Lung (tissue), 12 donors: ENCODE data around the gene TACSTD2. TPM values are rescaled to one million over a fixed set of nuclear protein-coding genes. Genes with fewer than 3 reads are reported as not detected.
A peak's percentile ranks its signal among the peaks of the same experiment; 100 is the strongest.

Experiments used
- ATAC-seq: fragments of 200-7000 bp; cut with Tn5 transposase; one replicate; pipeline ENCODE4 v1.9.1; 2020; ENCODE audit warnings: moderate number of reproducible peaks; ENCODE audit not compliant: insufficient read depth, low FRiP score
- DNase-seq, 3 donors: peaks; one replicate each; pipeline ENCODE4 v3.0.0-alpha.2; 2013 to 2017
- H3K27ac ChIP-seq, 2 donors: one replicate each; pipeline ENCODE4 v1.5.1; 2013; ENCODE audit warnings: mild to moderate bottlenecking in 2 of 2, moderate library complexity in 2 of 2, control low read depth in 1 of 2, inconsistent platforms in 1 of 2, low read depth in 1 of 2, low read length in 1 of 2
- H3K27me3 ChIP-seq, 3 donors: one replicate each; pipeline ENCODE4 v1.5.1; 2013; ENCODE audit warnings: low read length in 2 of 3; ENCODE audit not compliant: control insufficient read depth in 3 of 3, insufficient read depth in 3 of 3
- H3K36me3 ChIP-seq, 4 donors: one replicate each; pipeline ENCODE4 v1.5.1; 2013; ENCODE audit warnings: low read length in 4 of 4, mild to moderate bottlenecking in 1 of 4, moderate library complexity in 1 of 4; ENCODE audit not compliant: control insufficient read depth in 4 of 4, insufficient read depth in 4 of 4
- H3K4me1 ChIP-seq, 5 donors: one replicate each; pipeline ENCODE4 v1.5.1; 2013; ENCODE audit warnings: low read length in 5 of 5, mild to moderate bottlenecking in 2 of 5, moderate library complexity in 1 of 5; ENCODE audit not compliant: control insufficient read depth in 5 of 5, insufficient read depth in 5 of 5
- H3K4me3 ChIP-seq: one replicate; pipeline ENCODE4 v1.5.1; 2013; ENCODE audit warnings: mild to moderate bottlenecking, control low read depth, moderate library complexity
- H3K9ac ChIP-seq, 2 donors: one replicate each; pipeline ENCODE4 v1.5.1; 2013; ENCODE audit warnings: low read length in 2 of 2, control low read depth in 1 of 2; ENCODE audit not compliant: insufficient read depth in 1 of 2
- H3K9me3 ChIP-seq, 4 donors: one replicate each; pipeline ENCODE4 v1.5.1; 2013; ENCODE audit warnings: low read length in 3 of 4, mild to moderate bottlenecking in 1 of 4, moderate library complexity in 1 of 4; ENCODE audit not compliant: control insufficient read depth in 4 of 4, insufficient read depth in 3 of 4
- WGBS, 2 donors: extraction: QIAGEN DNeasy Blood & Tissue Kit; methylation state at CpG; one replicate each; pipeline ENCODE4 v1.1.7; 2013; 5-methylcytosine and 5-hydroxymethylcytosine counted together
- polyA plus RNA-seq, 2 donors: library from polyadenylated mRNA; stranded (reverse); fragments of 200-250 nt; gene quantifications; one replicate each; pipeline ENCODE4 v1.2.1, GENCODE V29; 2013
- total RNA-seq, 2 donors: library from RNA; depleted of rRNA in 1 of 2; stranded (reverse); fragments of >200 nt in 1 of 2; gene quantifications; one replicate each; pipeline ENCODE4 v1.2.1, GENCODE V29; 2014 to 2021
- TF ChIP-seq, protein P1 (sequence below): IDR thresholded peaks from 2 replicates; pipeline ENCODE4 v1.5.1; 2012; ENCODE audit warnings: mild to moderate bottlenecking; ENCODE audit errors: control extremely low read depth, extremely low read depth
- donor health status: control.
- donor health status: control.
- donor health status: Bipolar disorder and iron deficiency.
- donor health status: healthy.
- donor health status: DM: yes; HTN: yes; CAD: no.

TACSTD2 gene
- total and polyA plus RNA-seq, 4 donors = 55.5 to 204 (median 163) TPM

DNA sequence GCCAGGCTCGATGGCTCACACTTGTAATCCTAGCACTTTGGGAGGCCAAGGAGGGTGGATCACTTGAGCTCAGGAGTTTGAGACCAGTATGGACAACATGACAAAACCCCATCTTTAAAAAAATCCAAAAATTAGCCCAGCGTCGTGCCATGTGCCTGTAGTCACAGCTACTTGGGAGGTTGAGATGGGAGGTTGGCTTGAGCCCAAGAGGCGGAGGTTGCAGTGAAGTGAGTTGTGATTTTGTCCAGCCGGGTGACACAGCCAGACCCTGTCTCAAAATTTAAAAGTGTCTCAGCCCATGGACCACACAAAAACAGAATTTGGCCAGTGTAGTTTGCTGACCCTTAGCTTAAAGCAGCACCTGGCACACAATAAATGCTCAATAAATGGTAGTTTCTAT lies 11.3 kb upstream of the TACSTD2 start:
- Histone ChIP-seq H3K4me1 (peaks cover 0 to 45% (median 28%) of the 10 kb centered on the region in 5 donors), H3K4me3 (no peak overlapping the region)
- 61 to 88% methylated on average over 5 of the region's 5 CpGs for WGBS, 2 donors

DNA sequence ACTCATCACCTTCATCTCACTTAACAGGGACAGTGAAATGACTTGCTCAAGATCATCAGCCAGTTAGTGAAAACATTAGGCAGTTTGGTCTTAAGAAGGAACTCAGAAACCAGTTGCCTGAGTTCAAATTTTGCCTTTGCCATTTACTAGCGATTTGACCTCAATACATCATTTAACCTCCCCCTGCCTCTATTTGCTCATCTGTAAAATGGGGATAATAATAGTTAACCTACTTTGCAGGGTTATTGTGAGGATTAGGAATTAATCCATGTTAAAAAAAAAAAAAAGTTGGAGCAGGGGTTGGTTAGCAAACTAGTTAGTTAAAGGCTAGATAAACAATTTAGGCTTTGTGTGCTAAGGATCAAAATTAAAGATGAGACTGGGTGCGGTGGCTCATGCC lies 10.6 kb upstream of the TACSTD2 start:
- Histone ChIP-seq H3K4me3 (no peak overlapping the region), H3K27ac (no peak overlapping the region), H3K27me3 (no peaks in the 10 kb centered on the region), H3K4me1 (peaks cover 0 to 44% (median 28%) of the 10 kb centered on the region in 5 donors), H3K9me3 (peaks cover 0 to 2% (median 0%) of the 10 kb centered on the region in 4 donors), H3K9ac (no peak overlapping the region), H3K36me3 (no peaks in the 10 kb centered on the region)
- WGBS, 2 donors = 97 to 99% methylated on average over 2 of the region's 2 CpGs
- no peak for DNase-seq
- TF ChIP-seq, protein P1, sequence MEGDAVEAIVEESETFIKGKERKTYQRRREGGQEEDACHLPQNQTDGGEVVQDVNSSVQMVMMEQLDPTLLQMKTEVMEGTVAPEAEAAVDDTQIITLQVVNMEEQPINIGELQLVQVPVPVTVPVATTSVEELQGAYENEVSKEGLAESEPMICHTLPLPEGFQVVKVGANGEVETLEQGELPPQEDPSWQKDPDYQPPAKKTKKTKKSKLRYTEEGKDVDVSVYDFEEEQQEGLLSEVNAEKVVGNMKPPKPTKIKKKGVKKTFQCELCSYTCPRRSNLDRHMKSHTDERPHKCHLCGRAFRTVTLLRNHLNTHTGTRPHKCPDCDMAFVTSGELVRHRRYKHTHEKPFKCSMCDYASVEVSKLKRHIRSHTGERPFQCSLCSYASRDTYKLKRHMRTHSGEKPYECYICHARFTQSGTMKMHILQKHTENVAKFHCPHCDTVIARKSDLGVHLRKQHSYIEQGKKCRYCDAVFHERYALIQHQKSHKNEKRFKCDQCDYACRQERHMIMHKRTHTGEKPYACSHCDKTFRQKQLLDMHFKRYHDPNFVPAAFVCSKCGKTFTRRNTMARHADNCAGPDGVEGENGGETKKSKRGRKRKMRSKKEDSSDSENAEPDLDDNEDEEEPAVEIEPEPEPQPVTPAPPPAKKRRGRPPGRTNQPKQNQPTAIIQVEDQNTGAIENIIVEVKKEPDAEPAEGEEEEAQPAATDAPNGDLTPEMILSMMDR = no peak
- ATAC-seq = no peak

More for the DNA sequence above, 11.3 kb upstream of the TACSTD2 start:
- DNase-seq (peak; percentile 76 to 85 (median 76)), ATAC-seq (no peak)
- no peak overlapping the region for H3K9ac ChIP-seq
- H3K27me3 ChIP-seq = no peaks in the 10 kb centered on the region
- peaks cover 0 to 2% (median 0%) of the 10 kb centered on the region in 4 donors for H3K9me3 ChIP-seq
- TF ChIP-seq, protein P1 = no peak
- H3K36me3 ChIP-seq = no peaks in the 10 kb centered on the region
- H3K27ac ChIP-seq = no peak overlapping the region

DNA sequence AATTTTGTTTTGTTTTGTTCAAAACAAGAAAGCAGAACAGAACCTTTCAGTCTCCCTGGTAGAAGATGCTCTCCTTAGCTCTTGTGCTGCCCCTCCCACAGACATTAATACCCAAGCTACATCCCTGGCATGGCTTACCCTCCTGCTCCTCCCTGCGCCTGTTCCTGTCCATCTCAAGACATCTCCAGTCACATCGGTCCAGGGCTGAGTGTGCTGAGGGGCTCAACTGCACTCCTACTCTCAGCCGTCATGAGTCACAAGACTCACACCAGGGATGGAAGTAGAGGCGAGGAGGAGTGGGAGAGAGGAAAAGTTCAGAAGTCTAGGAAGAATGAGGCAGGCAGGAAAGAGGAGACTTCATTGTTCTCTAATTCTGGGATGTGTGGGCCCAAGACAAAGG lies 9.2 kb upstream of the TACSTD2 start:
- H3K27ac ChIP-seq = peak overlapping the region in 1 of 2 donors; percentile 23
- H3K9me3 ChIP-seq = peaks cover 0 to 2% (median 0%) of the 10 kb centered on the region in 4 donors
- TF ChIP-seq, protein P1 = no peak
- H3K36me3 ChIP-seq = no peaks in the 10 kb centered on the region
- DNase-seq (no peak), ATAC-seq (no peak)
- H3K4me1 ChIP-seq = peaks cover 0 to 41% (median 19%) of the 10 kb centered on the region in 5 donors
- H3K27me3 ChIP-seq = no peaks in the 10 kb centered on the region
- no peak overlapping the region for H3K9ac ChIP-seq
- 95 to 97% methylated on average over 4 of the region's 4 CpGs for WGBS, 2 donors
- H3K4me3 ChIP-seq = no peak overlapping the region
